GM12878 (cell line): ENCODE data around the gene FXYD7. TPM values are rescaled to one million over a fixed set of nuclear protein-coding genes. Genes with fewer than 3 reads are reported as not detected.
A peak's percentile ranks its signal among the peaks of the same experiment; 100 is the strongest.

Source experiments
- ATAC-seq: fragments of 200-7000 bp; cut with Tn5 transposase; 3 replicates; pipeline ENCODE4 v1.9.1; 2020; ENCODE audit warnings: mild to moderate bottlenecking, moderate library complexity
- BruUV-seq: library from RNA; stranded (reverse); fragments of 400-500 nt; replicated peaks from 2 replicates; lab custom pipeline; 2021; lab: Mats Ljungman, UMichigan
- CTCF ChIA-PET: fragments of 300-600 bp; sonication (Branson Sonifier 250); formaldehyde crosslinking; extraction: SDS; loops from one replicate; lab custom pipeline; 2021; ENCODE audit warnings: inconsistent platforms; lab: Yijun Ruan, JAX
- POLR2A ChIA-PET: fragments of 350-600 bp; formaldehyde crosslinking; extraction: SDS; loops from one replicate; lab custom pipeline; 2021; ENCODE audit warnings: inconsistent platforms; lab: Charles Lee
- RAD21 ChIA-PET: fragments of 300-600 bp; sonication (Branson Sonifier 250); formaldehyde crosslinking; loops from one replicate; lab custom pipeline; 2023; ENCODE audit warnings: antibody characterized with exemption; ENCODE audit not compliant: unreplicated experiment; lab: Charles Lee
- SMC1A ChIA-PET: fragments of 300-600 bp; sonication (Branson Sonifier 250); formaldehyde crosslinking; loops from one replicate; lab custom pipeline; 2023; ENCODE audit not compliant: unreplicated experiment, uncharacterized antibody; lab: Charles Lee
- DNase-seq: peaks from one replicate; pipeline ENCODE4 v3.0.0-alpha.2; 2011; ENCODE audit warnings: low read depth, low spot score
- FAIRE-seq: peaks from 3 replicates; lab custom pipeline; 2011; peaks lifted over from hg19 to GRCh38; lab: Jason Lieb, UNC
- H2AFZ ChIP-seq: 2 replicates; pipeline ENCODE4 v1.6.0; 2011; ENCODE audit warnings: low read depth, low read length, control low read depth; ENCODE audit not compliant: control insufficient read depth
- H3K27ac ChIP-seq: 2 replicates; pipeline ENCODE4 v1.5.1; 2011; ENCODE audit warnings: control low read depth; ENCODE audit not compliant: control insufficient read depth, insufficient read depth
- H3K27me3 ChIP-seq, 2 experiments: replicated peaks in 1 of 2; 2 replicates each; pipeline versions ENCODE4 v1.6.0 to v1.6.1; 2011; ENCODE audit warnings: low read length in 1 of 2; ENCODE audit not compliant: control insufficient read depth in 2 of 2, insufficient read depth in 2 of 2
- H3K36me3 ChIP-seq, 2 experiments: 2 replicates each; pipeline ENCODE4 v1.5.1; 2011; ENCODE audit warnings: low read length in 1 of 2; ENCODE audit not compliant: control insufficient read depth in 2 of 2, insufficient read depth in 2 of 2
- H3K4me1 ChIP-seq: 2 replicates; pipeline ENCODE4 v1.6.1; 2011; ENCODE audit warnings: mild to moderate bottlenecking, low read length, moderate library complexity, mixed read lengths; ENCODE audit not compliant: control insufficient read depth, insufficient read depth
- H3K4me2 ChIP-seq: 2 replicates; pipeline ENCODE4 v1.6.0; 2011; ENCODE audit warnings: control low read depth; ENCODE audit not compliant: control insufficient read depth, insufficient read depth
- H3K4me3 ChIP-seq: fragments of 200-600 bp; sonication (generic); 2 replicates; pipeline ENCODE4 v1.5.1; 2016
- H3K79me2 ChIP-seq: 2 replicates; pipeline ENCODE4 v1.6.0; 2011; ENCODE audit warnings: low read length; ENCODE audit not compliant: control insufficient read depth, insufficient read depth
- H3K9ac ChIP-seq: 2 replicates; pipeline ENCODE4 v1.8.0; 2011; ENCODE audit warnings: low read length, control low read depth, mixed read lengths; ENCODE audit not compliant: control insufficient read depth, insufficient read depth
- H3K9me3 ChIP-seq: replicated peaks from 3 replicates; pipeline ENCODE4 v1.5.1; 2011; ENCODE audit warnings: mild to moderate bottlenecking, low read length; ENCODE audit not compliant: control insufficient read depth, insufficient read depth
- H4K20me1 ChIP-seq: 2 replicates; pipeline ENCODE4 v1.6.0; 2011; ENCODE audit not compliant: control insufficient read depth, insufficient read depth
- ELK1 ChIP-seq: IDR thresholded peaks from 2 replicates; pipeline ENCODE4 v1.6.1; 2012; ENCODE audit warnings: low read depth, low read length, improper control_type of control experiment
- NFYB ChIP-seq: IDR thresholded peaks from 2 replicates; pipeline ENCODE4 v1.6.1; 2011; ENCODE audit warnings: low read depth, mild to moderate bottlenecking, low read length, improper control_type of control experiment, moderate library complexity; ENCODE audit not compliant: insufficient read depth
- POU2F2 ChIP-seq: IDR thresholded peaks from 3 replicates; pipeline ENCODE4 v1.6.1; 2011; ENCODE audit warnings: low read depth, mild to moderate bottlenecking, low read length, borderline replicate concordance
- SMC3 ChIP-seq: IDR thresholded peaks from 2 replicates; pipeline ENCODE4 v1.6.1; 2011; ENCODE audit warnings: low read length, improper control_type of control experiment, borderline replicate concordance
- TCF12 ChIP-seq: IDR thresholded peaks from 2 replicates; pipeline ENCODE4 v1.6.1; 2011; ENCODE audit warnings: low read depth, mild to moderate bottlenecking, low read length
- WGBS: methylation state at CpG from one replicate; pipeline ENCODE4 v1.1.6; 2016; ENCODE audit warnings: low lambda C conversion rate; ENCODE audit not compliant: insufficient replicate concordance, insufficient coverage; ENCODE audit errors: missing lambda C conversion rate; 5-methylcytosine and 5-hydroxymethylcytosine counted together
- in situ Hi-C: fragments of 300-500 bp; cut with MboI; formaldehyde crosslinking; loops from 9 replicates; pipeline ENCODE4 v1.14.3; 2018; ENCODE audit warnings: mixed read lengths
- intact Hi-C: fragments of 100-400 bp; cut with micrococcal nuclease; formaldehyde crosslinking; loops from one replicate; pipeline ENCODE4 v1.14.2; 2022; ENCODE audit not compliant: unreplicated experiment
- polyA plus RNA-seq, 11 experiments: library from polyadenylated mRNA; depleted of rRNA in 4 of 11; unstranded in 6 of 11; stranded (reverse) in 5 of 11; fragments of >200 nt; fragmentation: Nextera tagmentation in 4 of 11; fragmentation: Illumina TruSeq in 1 of 11; extraction: Ambion mirVana in 4 of 11; extraction: Trizol in 1 of 11; gene quantifications; 1 replicate in 1 of 11; 2 replicates in 10 of 11; pipeline versions ENCODE4 v1.2.1 to v1.2.3, GENCODE V29; 2011 to 2016; ENCODE audit warnings: inconsistent platforms in 2 of 11, missing spikeins in 2 of 11, low read depth in 1 of 11
- total RNA-seq, 4 experiments: library from RNA; depleted of rRNA in 3 of 4; stranded (reverse); fragments of >200 nt in 3 of 4; fragmentation: Illumina TruSeq in 1 of 4; extraction: Trizol in 1 of 4; gene quantifications; 2 replicates each; pipeline versions ENCODE4 v1.2.1 to v1.2.3, GENCODE V29; 2013 to 2021

FXYD7 gene
- total and polyA plus RNA-seq, 10 of the 15 experiments (the other 5 are each of a cell fraction or from before 2014, with no cell fraction given), result 0.07 to 0.28 (median 0.12) TPM; not detected in 7

- BruUV-seq, result TSS peak; percentile 16
- Histone ChIP-seq H3K4me1 (peaks cover 4% of the 10 kb centered on the region; the same call in 1 of the 2 replicates), H3K4me3 (no peak overlapping the region), H3K9me3 (peaks cover 36% of the 10 kb centered on the region), H3K9ac (no peak overlapping the region), H3K27me3 (no peaks in the 10 kb centered on the region), H3K27ac (no peak overlapping the region), H2AFZ (no peak overlapping the region), H3K36me3 (peaks cover 24 to 56% of the 10 kb centered on the region in 2 experiments), H3K79me2 (peaks cover 3% of the 10 kb centered on the region), H3K4me2 (no peak overlapping the region), H4K20me1 (no peaks in the 10 kb centered on the region)
- TF ChIP-seq NFYB, result peak; percentile 68
- TF ChIP-seq TCF12, result no peak
- RAD21 ChIA-PET, result interaction anchor here (0.7 to 1.3 kb wide), 2 partner anchors 19 to 44 kb away, joined by 3 to 4 read pairs; no protein-coding TSS in a partner anchor
- FAIRE-seq (no peak), ATAC-seq (peak; percentile 43; the same call in 2 of the 3 replicates), DNase-seq (no peak)
- in situ Hi-C loops, result no loop called here
- CTCF ChIA-PET, result interaction anchor here (1.5 to 3.7 kb wide), 3 partner anchors 10 to 45 kb away, joined by 3 to 19 read pairs (median 7); no protein-coding TSS in a partner anchor
- intact Hi-C loops, result no loop called here
- SMC1A ChIA-PET, result interaction anchor here (0.7 to 1.7 kb wide), 5 partner anchors 21 to 53 kb away, joined by 3 to 6 read pairs (median 3); no protein-coding TSS in a partner anchor
- WGBS, result 69% methylated on average over 2 of the region's 2 CpGs
- POLR2A ChIA-PET, result interaction anchor here (1.0 to 1.6 kb wide), 2 partner anchors 45 to 361 kb away, joined by 3 to 6 read pairs; no protein-coding TSS in a partner anchor
Measured at GRCh38 chr19:35161434-35161743, 18.3 kb downstream of the FXYD7 start.

DNA sequence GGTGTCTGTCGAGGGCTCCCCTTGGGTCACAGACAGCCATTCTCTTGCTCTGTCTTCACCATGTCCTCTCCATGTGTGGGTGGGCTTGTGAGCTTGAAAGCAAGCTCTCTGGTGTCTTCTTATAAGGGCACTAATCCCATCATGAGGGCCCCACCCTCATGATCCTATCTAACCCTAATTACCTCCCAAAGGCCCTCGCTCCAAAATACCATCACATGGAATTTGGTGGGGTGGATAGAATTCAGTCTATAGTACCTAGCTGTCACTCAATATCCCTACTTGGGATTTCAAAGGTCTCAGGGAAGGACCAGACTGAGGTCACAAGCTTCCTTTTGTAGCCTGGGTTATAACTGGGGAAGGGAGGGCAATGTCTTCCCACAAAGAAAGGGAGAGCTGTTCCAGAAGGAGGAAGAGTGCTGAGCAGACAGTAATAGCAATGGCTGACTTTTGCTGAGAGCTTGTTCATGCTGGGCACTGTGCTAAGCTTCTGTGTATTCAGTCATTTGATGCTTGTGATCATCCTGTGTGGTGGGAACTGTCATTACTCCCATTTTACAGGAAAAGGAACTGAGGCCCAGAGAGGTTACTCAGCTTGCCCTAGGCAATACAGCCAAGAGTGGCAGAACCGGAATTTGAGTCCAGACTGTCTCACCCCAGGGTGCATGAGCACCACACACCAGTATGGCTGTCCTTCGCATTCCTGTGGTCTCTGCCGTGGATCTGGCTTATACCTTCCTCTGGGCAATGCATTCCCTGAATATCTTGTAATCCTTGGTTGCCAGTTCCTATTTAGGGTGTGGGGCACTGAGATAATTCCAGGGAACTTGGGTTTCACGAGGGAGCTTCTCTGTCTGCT lies 19.6 kb downstream of the FXYD7 start:
- 95% methylated on average over 6 of the region's 6 CpGs for WGBS
- TF ChIP-seq POU2F2 (no peak), ELK1 (no peak), SMC3 (no peak)
- Histone ChIP-seq H3K4me1 (peaks cover 11% of the 10 kb centered on the region; the same call in 1 of the 2 replicates), H3K36me3 (peaks cover 30 to 65% of the 10 kb centered on the region in 2 experiments), H3K27me3 (no peaks in the 10 kb centered on the region), H3K9me3 (peaks cover 40% of the 10 kb centered on the region), H3K9ac (no peak overlapping the region), H2AFZ (no peak overlapping the region), H4K20me1 (no peaks in the 10 kb centered on the region), H3K27ac (no peak overlapping the region), H3K4me2 (no peak overlapping the region), H3K4me3 (no peak overlapping the region), H3K79me2 (no peaks in the 10 kb centered on the region)
- ChIA-PET POLR2A (no interaction called here), RAD21 (no interaction called here), SMC1A (interaction anchor here (0.9 to 1.1 kb wide), 3 partner anchors 20 to 49 kb away, joined by 3 read pairs; no protein-coding TSS in a partner anchor), CTCF (interaction anchor here (0.7 kb wide), 1 partner anchor 78 kb away, joined by 3 read pairs; no protein-coding TSS in a partner anchor)
- intact Hi-C loops (no loop called here), in situ Hi-C loops (no loop called here)
- no peak for ATAC-seq
- DNase-seq, result no peak
- FAIRE-seq, result no peak
- no TSS peak for BruUV-seq
